C4-2B (cell line): Measurements from ENCODE around the gene EPHA1.

Experiments used
- ZFX ChIP-seq: fragments of 450-650 bp; IDR thresholded peaks from 2 replicates; pipeline ENCODE4 v1.6.1; 2017
- TF ChIP-seq, protein P1 (sequence below): fragments of 450-650 bp; conservative IDR thresholded peaks from 2 replicates; pipeline ENCODE4 v1.5.1; 2017; ENCODE audit warnings: mild to moderate bottlenecking

DNA sequence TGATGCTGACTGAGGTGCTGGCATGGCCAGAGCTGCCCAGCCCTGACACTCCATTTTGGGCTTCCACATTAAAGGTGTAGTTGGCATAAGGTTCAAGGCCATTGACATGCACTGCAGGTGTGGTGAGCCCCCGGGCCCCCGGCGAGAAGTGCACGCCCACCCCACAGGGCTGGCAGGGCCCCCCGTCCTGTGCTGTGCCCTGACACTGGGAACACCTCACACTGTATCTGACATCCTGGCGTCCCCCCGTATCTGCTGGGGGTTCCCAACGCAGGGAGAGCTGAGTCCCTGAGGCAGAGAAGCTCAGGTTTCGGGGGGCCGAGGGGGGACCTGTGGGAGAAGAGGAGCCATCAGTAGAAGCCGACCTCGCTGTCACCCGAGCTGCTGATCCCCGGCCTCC, 10.0 kb downstream of the EPHA1 start:
- TF ChIP-seq ZFX = no peak
- TF ChIP-seq, protein P1, sequence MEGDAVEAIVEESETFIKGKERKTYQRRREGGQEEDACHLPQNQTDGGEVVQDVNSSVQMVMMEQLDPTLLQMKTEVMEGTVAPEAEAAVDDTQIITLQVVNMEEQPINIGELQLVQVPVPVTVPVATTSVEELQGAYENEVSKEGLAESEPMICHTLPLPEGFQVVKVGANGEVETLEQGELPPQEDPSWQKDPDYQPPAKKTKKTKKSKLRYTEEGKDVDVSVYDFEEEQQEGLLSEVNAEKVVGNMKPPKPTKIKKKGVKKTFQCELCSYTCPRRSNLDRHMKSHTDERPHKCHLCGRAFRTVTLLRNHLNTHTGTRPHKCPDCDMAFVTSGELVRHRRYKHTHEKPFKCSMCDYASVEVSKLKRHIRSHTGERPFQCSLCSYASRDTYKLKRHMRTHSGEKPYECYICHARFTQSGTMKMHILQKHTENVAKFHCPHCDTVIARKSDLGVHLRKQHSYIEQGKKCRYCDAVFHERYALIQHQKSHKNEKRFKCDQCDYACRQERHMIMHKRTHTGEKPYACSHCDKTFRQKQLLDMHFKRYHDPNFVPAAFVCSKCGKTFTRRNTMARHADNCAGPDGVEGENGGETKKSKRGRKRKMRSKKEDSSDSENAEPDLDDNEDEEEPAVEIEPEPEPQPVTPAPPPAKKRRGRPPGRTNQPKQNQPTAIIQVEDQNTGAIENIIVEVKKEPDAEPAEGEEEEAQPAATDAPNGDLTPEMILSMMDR = no peak
